Fibroblast of pulmonary artery (primary cell): ENCODE results near the gene NARF.

Experiments used
- DNase-seq: peaks from one replicate; pipeline ENCODE4 v3.0.0-alpha.2; 2010; ENCODE audit warnings: low read depth
- H3K4me3 ChIP-seq: replicated peaks from 2 replicates; pipeline ENCODE4 v1.5.1; 2011; ENCODE audit warnings: low read depth, mild to moderate bottlenecking, control low read depth, low read length, moderate library complexity
- CTCF ChIP-seq: IDR thresholded peaks from 2 replicates; pipeline ENCODE4 v1.5.1; 2011; ENCODE audit warnings: mild to moderate bottlenecking, control low read depth, low read length, inconsistent platforms; ENCODE audit errors: missing control alignments

The NARF gene

GRCh38 chr17:82494236-82495055 is 35.9 kb downstream of the NARF start:
- peak overlapping the region; percentile 12 for H3K4me3 ChIP-seq
- peak; percentile 84 for TF ChIP-seq CTCF
- peak; percentile 94 for DNase-seq

GRCh38 chr17:82495844-82496528 is 37.4 kb downstream of the NARF start:
- no peak for TF ChIP-seq CTCF
- H3K4me3 ChIP-seq, result no peak overlapping the region
- DNase-seq, result no peak

- TF ChIP-seq CTCF, result no peak
- DNase-seq, result peak; percentile 94
- H3K4me3 ChIP-seq, result peak overlapping the region; percentile 64
Measured at GRCh38 chr17:82496529-82497434, 38.2 kb downstream of the NARF start.

- peak; percentile 38 for DNase-seq
- TF ChIP-seq CTCF, result no peak
- peak overlapping the region; percentile 54 for H3K4me3 ChIP-seq
Measured at GRCh38 chr17:82497483-82498405, 39.2 kb downstream of the NARF start.

- no peak overlapping the region for H3K4me3 ChIP-seq
- no peak for TF ChIP-seq CTCF
- peak; percentile 44 for DNase-seq
Measured at GRCh38 chr17:82502207-82502606, 43.7 kb downstream of the NARF start.
